ENCODE results near the gene STIM2. TPM values are rescaled to one million over a fixed set of nuclear protein-coding genes. Genes with fewer than 3 reads are reported as not detected.

STIM2 gene
- total RNA-seq, 4 donors from 2014 or later: 9.6 to 12.2 (median 10.1) TPM

DNA sequence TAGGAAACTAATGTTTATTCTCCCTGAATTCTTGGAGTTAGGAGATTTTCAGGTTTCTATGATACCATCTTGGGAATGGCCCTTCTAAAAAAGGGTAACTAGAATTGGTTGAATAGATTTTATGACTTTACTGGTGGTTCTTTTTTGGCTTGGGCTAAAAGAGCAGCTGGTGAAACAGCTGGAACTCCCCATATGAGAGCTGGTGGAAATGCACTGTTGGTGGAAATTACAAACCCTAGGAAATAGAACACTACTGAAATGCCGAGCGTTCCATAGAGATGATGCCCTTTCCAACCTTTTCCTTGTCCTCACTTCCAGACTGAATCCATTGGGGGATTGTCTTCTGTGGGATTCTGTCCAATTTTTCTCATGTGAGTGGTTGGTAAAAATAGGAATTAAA lies 139.5 kb downstream of the STIM2 start:
- no peaks in the 10 kb centered on the region for H3K27me3 ChIP-seq
- H3K4me3 ChIP-seq: no peak overlapping the region
- H3K9me3 ChIP-seq: no peaks in the 10 kb centered on the region
- H3K4me1 ChIP-seq: no peaks in the 10 kb centered on the region
- intact Hi-C loops (cut with DNase I): no loop called here
- DNase-seq (ENCODE audit: extremely low spot score): no peak
- no peak for TF ChIP-seq POLR2A (IDR thresholded peaks at IDR 0.05; ENCODE audit: low read depth)
- TF ChIP-seq EP300 (IDR thresholded peaks at IDR 0.05): no peak
- TF ChIP-seq, protein P1, sequence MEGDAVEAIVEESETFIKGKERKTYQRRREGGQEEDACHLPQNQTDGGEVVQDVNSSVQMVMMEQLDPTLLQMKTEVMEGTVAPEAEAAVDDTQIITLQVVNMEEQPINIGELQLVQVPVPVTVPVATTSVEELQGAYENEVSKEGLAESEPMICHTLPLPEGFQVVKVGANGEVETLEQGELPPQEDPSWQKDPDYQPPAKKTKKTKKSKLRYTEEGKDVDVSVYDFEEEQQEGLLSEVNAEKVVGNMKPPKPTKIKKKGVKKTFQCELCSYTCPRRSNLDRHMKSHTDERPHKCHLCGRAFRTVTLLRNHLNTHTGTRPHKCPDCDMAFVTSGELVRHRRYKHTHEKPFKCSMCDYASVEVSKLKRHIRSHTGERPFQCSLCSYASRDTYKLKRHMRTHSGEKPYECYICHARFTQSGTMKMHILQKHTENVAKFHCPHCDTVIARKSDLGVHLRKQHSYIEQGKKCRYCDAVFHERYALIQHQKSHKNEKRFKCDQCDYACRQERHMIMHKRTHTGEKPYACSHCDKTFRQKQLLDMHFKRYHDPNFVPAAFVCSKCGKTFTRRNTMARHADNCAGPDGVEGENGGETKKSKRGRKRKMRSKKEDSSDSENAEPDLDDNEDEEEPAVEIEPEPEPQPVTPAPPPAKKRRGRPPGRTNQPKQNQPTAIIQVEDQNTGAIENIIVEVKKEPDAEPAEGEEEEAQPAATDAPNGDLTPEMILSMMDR (IDR thresholded peaks at IDR 0.05): no peak
- no peak for TF ChIP-seq POLR2AphosphoS5 (IDR thresholded peaks at IDR 0.05)
- H3K27ac ChIP-seq (replicated peaks in 1 of 4): no peak overlapping the region
- 92% methylated on average over 2 of the region's 2 CpGs for WGBS
- peaks cover 0 to 3% (median 0%) of the 10 kb centered on the region in 4 donors for H3K36me3 ChIP-seq

GRCh38 chr4:27000820-27001219 lies 140.2 kb downstream of the STIM2 start:
- intact Hi-C loops (cut with DNase I): no loop called here
- no peaks in the 10 kb centered on the region for H3K9me3 ChIP-seq

DNA sequence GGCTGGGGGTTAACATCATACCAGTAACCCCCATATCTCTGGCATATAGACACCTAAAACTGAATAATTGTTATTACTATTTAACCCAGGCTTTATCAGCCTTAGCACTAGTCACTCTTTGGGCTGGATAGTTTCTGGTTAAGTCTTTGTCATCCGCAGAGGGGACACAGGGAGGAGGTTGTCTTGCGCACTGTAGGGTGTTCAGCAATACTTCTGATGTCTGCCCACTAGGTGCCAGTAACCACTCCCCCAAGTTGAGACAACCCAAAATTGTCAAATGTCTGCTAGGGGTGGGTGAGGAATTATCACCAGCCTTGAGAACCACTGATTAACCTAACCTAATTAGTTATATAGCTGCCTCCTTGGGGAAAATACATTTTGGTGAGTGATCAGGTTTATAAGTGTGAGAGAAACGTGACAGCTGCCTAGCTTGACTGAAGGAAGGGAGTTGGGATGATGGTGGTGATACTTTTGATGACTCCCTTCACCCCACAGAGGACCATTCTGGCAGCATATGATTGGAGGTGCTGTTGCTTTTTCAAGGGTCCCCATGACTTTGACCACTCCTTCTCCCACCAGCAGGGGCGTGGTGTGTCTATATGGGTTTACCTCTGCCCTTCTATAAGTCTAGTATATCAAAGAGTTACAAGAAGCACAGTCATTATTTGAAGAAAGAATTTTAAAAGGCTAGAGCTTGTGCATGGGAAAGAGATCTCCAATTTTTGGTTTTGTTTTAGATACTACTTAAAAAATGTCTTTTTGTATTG lies 140.9 kb downstream of the STIM2 start:
- H3K9me3 ChIP-seq: no peaks in the 10 kb centered on the region
- 99% methylated on average over 4 of the region's 4 CpGs for WGBS
- H3K4me1 ChIP-seq: peaks cover 0 to 11% (median 4%) of the 10 kb centered on the region in 4 donors
- no peak overlapping the region for H3K27ac ChIP-seq (replicated peaks in 1 of 4)
- H3K4me3 ChIP-seq: no peak overlapping the region
- TF ChIP-seq POLR2A (IDR thresholded peaks at IDR 0.05; ENCODE audit: low read depth) (no peak), EP300 (IDR thresholded peaks at IDR 0.05) (no peak)
- peaks cover 0 to 3% (median 0%) of the 10 kb centered on the region in 4 donors for H3K36me3 ChIP-seq
- no peaks in the 10 kb centered on the region for H3K27me3 ChIP-seq
- intact Hi-C loops (cut with DNase I): no loop called here
- no peak for DNase-seq (ENCODE audit: extremely low spot score)

More at GRCh38 chr4:27000820-27001219, 140.2 kb downstream of the STIM2 start:
- Histone ChIP-seq H3K27me3 (no peaks in the 10 kb centered on the region), H3K4me3 (no peak overlapping the region), H3K36me3 (peaks cover 0 to 3% (median 0%) of the 10 kb centered on the region in 4 donors), H3K27ac (replicated peaks in 1 of 4) (no peak overlapping the region), H3K4me1 (peaks cover 0 to 3% (median under 1%) of the 10 kb centered on the region in 4 donors)
- DNase-seq (ENCODE audit: extremely low spot score): no peak
- TF ChIP-seq POLR2AphosphoS5 (IDR thresholded peaks at IDR 0.05): no peak
- no peak for TF ChIP-seq POLR2A (IDR thresholded peaks at IDR 0.05; ENCODE audit: low read depth)
- TF ChIP-seq EP300 (IDR thresholded peaks at IDR 0.05): no peak
- TF ChIP-seq, protein P1 (IDR thresholded peaks at IDR 0.05): no peak
- WGBS: 100% methylated on average over 1 of the region's 1 CpG

DNA sequence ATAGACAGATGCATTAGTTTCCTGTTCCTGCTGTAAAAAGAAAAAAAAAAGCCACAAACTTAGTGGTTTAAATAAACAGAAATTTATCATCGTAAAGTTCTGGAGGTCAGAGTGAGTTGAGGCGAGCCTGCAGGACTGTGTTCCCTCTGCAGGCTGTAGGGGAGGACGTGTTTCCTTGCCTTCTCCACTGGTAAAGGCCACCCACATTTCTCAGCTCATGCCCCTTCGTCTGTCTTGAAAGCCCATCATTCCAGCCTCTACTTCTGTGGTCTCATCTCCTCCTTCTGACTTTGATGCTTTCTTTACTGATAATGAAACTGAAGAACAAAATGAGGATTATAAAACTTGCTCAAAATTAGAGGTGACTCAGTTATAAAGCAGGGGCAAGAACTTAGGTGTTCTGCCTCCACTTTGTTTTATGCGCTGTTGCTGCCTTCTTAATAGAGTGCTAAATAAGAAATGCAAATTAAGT lies 143.0 kb downstream of the STIM2 start:
- peaks cover 0 to 3% (median 0%) of the 10 kb centered on the region in 4 donors for H3K36me3 ChIP-seq
- DNase-seq (ENCODE audit: extremely low spot score): no peak
- H3K27ac ChIP-seq (replicated peaks in 1 of 4): no peak overlapping the region
- H3K9me3 ChIP-seq: no peaks in the 10 kb centered on the region
- H3K4me3 ChIP-seq: no peak overlapping the region
- H3K4me1 ChIP-seq: peaks cover 0 to 11% (median 5%) of the 10 kb centered on the region in 4 donors
- H3K27me3 ChIP-seq: no peaks in the 10 kb centered on the region
- WGBS: 74% methylated on average over 5 of the region's 5 CpGs
- TF ChIP-seq, protein P1 (IDR thresholded peaks at IDR 0.05): no peak
- no peak for TF ChIP-seq POLR2AphosphoS5 (IDR thresholded peaks at IDR 0.05)
- TF ChIP-seq POLR2A (IDR thresholded peaks at IDR 0.05; ENCODE audit: low read depth): no peak
- TF ChIP-seq EP300 (IDR thresholded peaks at IDR 0.05): no peak
- intact Hi-C loops (cut with DNase I): no loop called here

GRCh38 chr4:27005501-27005900 lies 144.9 kb downstream of the STIM2 start:
- no peak for DNase-seq (ENCODE audit: extremely low spot score)
- peaks cover 0 to 3% (median 0%) of the 10 kb centered on the region in 4 donors for H3K36me3 ChIP-seq
- H3K4me1 ChIP-seq: peaks cover 0 to 21% (median 10%) of the 10 kb centered on the region in 4 donors
- no peak overlapping the region for H3K4me3 ChIP-seq
- no peaks in the 10 kb centered on the region for H3K9me3 ChIP-seq
- TF ChIP-seq EP300 (IDR thresholded peaks at IDR 0.05) (no peak), POLR2A (IDR thresholded peaks at IDR 0.05; ENCODE audit: low read depth) (no peak), POLR2AphosphoS5 (IDR thresholded peaks at IDR 0.05) (no peak)
- TF ChIP-seq, protein P1 (IDR thresholded peaks at IDR 0.05): no peak
- intact Hi-C loops (cut with DNase I): loop anchor here (5.0 kb wide), 1 partner anchor 548 kb away; no protein-coding TSS in a partner anchor
- H3K27me3 ChIP-seq: no peaks in the 10 kb centered on the region
- H3K27ac ChIP-seq (replicated peaks in 1 of 4): no peak overlapping the region

Data from esophagus muscularis mucosa (tissue), 4 donors.